ENCODE data around the gene PPL.

The PPL gene

GRCh38 chr16:4884972-4885874 lies 51.7 kb downstream of the PPL start:
- DNase-seq (ENCODE audit: low read depth): no peak

GRCh38 chr16:4884209-4884608 lies 52.7 kb downstream of the PPL start:
- no peak for DNase-seq (ENCODE audit: low read depth)

GRCh38 chr16:4883501-4883900 lies 53.4 kb downstream of the PPL start:
- no peak for DNase-seq (ENCODE audit: low read depth)

- DNase-seq (ENCODE audit: low read depth): no peak
Measured at GRCh38 chr16:4882633-4883285, 54.2 kb downstream of the PPL start.

- no peak for DNase-seq (ENCODE audit: low read depth)
Measured at GRCh38 chr16:4882000-4882632, 54.8 kb downstream of the PPL start.

GRCh38 chr16:4880006-4880580 lies 56.9 kb downstream of the PPL start:
- no peak for DNase-seq (ENCODE audit: low read depth)

GRCh38 chr16:4879049-4879448 lies 57.9 kb downstream of the PPL start:
- no peak for DNase-seq (ENCODE audit: low read depth)

- no peak for DNase-seq (ENCODE audit: low read depth)
Measured at GRCh38 chr16:4877380-4877685, 59.6 kb downstream of the PPL start.

- DNase-seq (ENCODE audit: low read depth): no peak
Measured at GRCh38 chr16:4876646-4877379, 60.1 kb downstream of the PPL start.

- no peak for DNase-seq (ENCODE audit: low read depth)
Measured at GRCh38 chr16:4874666-4875065, 62.3 kb downstream of the PPL start.

- no peak for DNase-seq (ENCODE audit: low read depth)
Measured at GRCh38 chr16:4873091-4873490, 63.9 kb downstream of the PPL start.

GRCh38 chr16:4871071-4871470 lies 65.9 kb downstream of the PPL start:
- DNase-seq (ENCODE audit: low read depth): no peak

- DNase-seq (ENCODE audit: low read depth): no peak
Measured at GRCh38 chr16:4870138-4870671, 66.7 kb downstream of the PPL start.

GRCh38 chr16:4869147-4869805 lies 67.7 kb downstream of the PPL start:
- DNase-seq (ENCODE audit: low read depth): no peak

GRCh38 chr16:4868535-4868934 lies 68.4 kb downstream of the PPL start:
- no peak for DNase-seq (ENCODE audit: low read depth)

GRCh38 chr16:4868026-4868425 lies 68.9 kb downstream of the PPL start:
- no peak for DNase-seq (ENCODE audit: low read depth)

- DNase-seq (ENCODE audit: low read depth): no peak
Measured at GRCh38 chr16:4866586-4866985, 70.4 kb downstream of the PPL start.

- no peak for DNase-seq (ENCODE audit: low read depth)
Measured at GRCh38 chr16:4865231-4865860, 71.6 kb downstream of the PPL start.

- no peak for DNase-seq (ENCODE audit: low read depth)
Measured at GRCh38 chr16:4864728-4865127, 72.2 kb downstream of the PPL start.

GRCh38 chr16:4862639-4863038 lies 74.3 kb downstream of the PPL start:
- DNase-seq (ENCODE audit: low read depth): no peak

Data from GM04503 (cell line).